Measurements from ENCODE around the gene CORO7.
A peak's percentile ranks its signal among the peaks of the same experiment; 100 is the strongest.

Gene CORO7

DNA sequence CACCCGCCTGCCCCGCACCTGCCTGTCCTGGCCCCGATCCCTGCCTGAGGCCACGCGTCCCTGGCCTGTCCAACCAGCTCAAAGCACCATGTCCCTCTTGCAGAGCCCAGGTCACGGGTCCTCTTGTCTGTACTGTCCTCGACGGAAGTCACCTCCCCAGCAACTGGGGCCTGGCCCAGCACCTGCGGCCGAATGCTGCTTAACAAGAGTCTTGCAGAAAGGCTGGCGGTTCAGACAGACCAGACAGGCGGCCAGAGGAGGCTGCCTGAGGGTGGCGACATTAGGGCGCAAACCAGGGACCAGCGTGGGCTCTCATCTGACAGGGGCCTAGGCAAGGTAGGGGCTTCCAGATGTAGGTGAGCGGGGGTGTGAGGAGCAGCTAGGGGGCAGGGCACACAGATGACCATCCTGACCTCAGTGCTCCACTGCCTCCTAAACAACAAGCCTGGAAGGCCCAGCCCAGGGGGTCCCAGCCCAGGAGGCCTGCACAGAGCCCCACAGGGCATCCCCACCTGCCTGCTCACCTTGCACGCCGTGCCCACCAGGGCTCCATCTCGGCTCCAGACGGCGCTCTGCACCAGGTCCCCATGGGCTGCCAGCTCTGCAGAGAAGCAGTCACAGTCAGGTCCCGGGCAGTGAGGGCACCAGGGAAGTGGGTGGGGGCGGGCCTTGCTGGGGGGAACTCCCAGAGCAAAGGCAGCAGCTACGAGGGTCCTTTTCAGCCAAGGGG lies 11.3 kb downstream of the CORO7 start:
- H4K20me1 ChIP-seq (ENCODE audit: control insufficient read depth, insufficient read depth, low read depth, low read length): peaks cover 6% of the 10 kb centered on the region
- no peaks in the 10 kb centered on the region for H3K4me1 ChIP-seq (ENCODE audit: control insufficient read depth, low read length)
- H3K36me3 ChIP-seq (ENCODE audit: control insufficient read depth, low read length): peaks cover 76% of the 10 kb centered on the region
- no peak overlapping the region for H3K4me3 ChIP-seq (ENCODE audit: low read length)
- H3K27ac ChIP-seq (ENCODE audit: low read depth, low read length): no peak overlapping the region
- H3K9me3 ChIP-seq (ENCODE audit: control insufficient read depth, insufficient read depth, low read length): no peaks in the 10 kb centered on the region
- no peaks in the 10 kb centered on the region for H3K27me3 ChIP-seq (ENCODE audit: control insufficient read depth, low read length)
- H3K79me2 ChIP-seq (ENCODE audit: control insufficient read depth, low read length): peaks cover 7% of the 10 kb centered on the region
- TF ChIP-seq, protein P1, sequence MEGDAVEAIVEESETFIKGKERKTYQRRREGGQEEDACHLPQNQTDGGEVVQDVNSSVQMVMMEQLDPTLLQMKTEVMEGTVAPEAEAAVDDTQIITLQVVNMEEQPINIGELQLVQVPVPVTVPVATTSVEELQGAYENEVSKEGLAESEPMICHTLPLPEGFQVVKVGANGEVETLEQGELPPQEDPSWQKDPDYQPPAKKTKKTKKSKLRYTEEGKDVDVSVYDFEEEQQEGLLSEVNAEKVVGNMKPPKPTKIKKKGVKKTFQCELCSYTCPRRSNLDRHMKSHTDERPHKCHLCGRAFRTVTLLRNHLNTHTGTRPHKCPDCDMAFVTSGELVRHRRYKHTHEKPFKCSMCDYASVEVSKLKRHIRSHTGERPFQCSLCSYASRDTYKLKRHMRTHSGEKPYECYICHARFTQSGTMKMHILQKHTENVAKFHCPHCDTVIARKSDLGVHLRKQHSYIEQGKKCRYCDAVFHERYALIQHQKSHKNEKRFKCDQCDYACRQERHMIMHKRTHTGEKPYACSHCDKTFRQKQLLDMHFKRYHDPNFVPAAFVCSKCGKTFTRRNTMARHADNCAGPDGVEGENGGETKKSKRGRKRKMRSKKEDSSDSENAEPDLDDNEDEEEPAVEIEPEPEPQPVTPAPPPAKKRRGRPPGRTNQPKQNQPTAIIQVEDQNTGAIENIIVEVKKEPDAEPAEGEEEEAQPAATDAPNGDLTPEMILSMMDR (IDR thresholded peaks at IDR 0.05; ENCODE audit: low read depth, low read length, poor library complexity, severe bottlenecking): no peak
- TF ChIP-seq EZH2phosphoT487 (IDR thresholded peaks at IDR 0.05; ENCODE audit: borderline replicate concordance, low read length): no peak
- H3F3A ChIP-seq (ENCODE audit: control insufficient read depth, insufficient read depth): no peaks in the 10 kb centered on the region
- H3K4me2 ChIP-seq (ENCODE audit: low read length): no peak overlapping the region
- H3K9me2 ChIP-seq (replicated peaks; ENCODE audit: control insufficient read depth, low read length): no peaks in the 10 kb centered on the region

DNA sequence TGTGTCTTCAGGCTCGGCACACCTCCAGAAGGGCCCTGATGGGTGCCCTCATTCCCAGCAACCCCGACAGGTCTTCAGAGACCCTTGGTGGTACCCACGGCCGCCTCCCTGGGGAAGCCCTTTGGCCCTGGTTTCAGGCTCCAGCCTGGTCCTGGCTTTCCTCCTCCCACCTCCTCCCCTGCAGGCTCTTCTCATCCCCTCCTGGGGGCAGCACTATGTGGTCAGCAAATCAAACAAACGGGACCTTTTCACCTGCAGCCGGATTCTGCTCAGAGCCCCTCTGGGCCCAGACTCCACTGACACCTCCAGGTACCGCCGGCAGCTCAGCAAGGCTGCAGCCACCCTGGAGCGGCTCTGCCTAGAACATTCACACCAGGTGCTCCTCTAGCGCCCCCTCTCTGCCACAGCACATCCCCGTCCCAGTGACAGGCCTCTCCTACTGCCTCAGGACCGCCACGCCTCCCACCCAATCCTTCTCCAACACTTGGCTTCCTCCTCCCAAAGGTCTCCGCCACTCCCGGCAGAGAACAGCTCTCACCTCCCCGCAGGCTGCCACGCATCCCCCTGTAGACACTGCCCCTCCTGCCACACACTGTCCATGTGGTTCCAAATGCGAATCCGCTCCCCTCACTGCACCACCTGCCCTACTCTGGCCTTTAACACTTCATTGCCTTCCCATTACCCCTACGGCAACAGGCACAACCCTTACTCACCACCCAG lies 12.0 kb downstream of the CORO7 start:
- Histone ChIP-seq H3K27me3 (ENCODE audit: control insufficient read depth, low read length) (no peaks in the 10 kb centered on the region), H3K9me3 (ENCODE audit: control insufficient read depth, insufficient read depth, low read length) (no peaks in the 10 kb centered on the region), H3K4me2 (ENCODE audit: low read length) (no peak overlapping the region), H3K36me3 (ENCODE audit: control insufficient read depth, low read length) (peaks cover 68% of the 10 kb centered on the region), H3K9me2 (replicated peaks; ENCODE audit: control insufficient read depth, low read length) (no peaks in the 10 kb centered on the region), H3K79me2 (ENCODE audit: control insufficient read depth, low read length) (peaks cover 3% of the 10 kb centered on the region), H3K27ac (ENCODE audit: low read depth, low read length) (no peak overlapping the region), H3K4me1 (ENCODE audit: control insufficient read depth, low read length) (no peaks in the 10 kb centered on the region), H3K4me3 (ENCODE audit: low read length) (no peak overlapping the region), H3F3A (ENCODE audit: control insufficient read depth, insufficient read depth) (no peaks in the 10 kb centered on the region), H4K20me1 (ENCODE audit: control insufficient read depth, insufficient read depth, low read depth, low read length) (peaks cover 6% of the 10 kb centered on the region)
- TF ChIP-seq, protein P1 (IDR thresholded peaks at IDR 0.05; ENCODE audit: low read depth, low read length, poor library complexity, severe bottlenecking): peak; percentile 100
- no peak for TF ChIP-seq EZH2phosphoT487 (IDR thresholded peaks at IDR 0.05; ENCODE audit: borderline replicate concordance, low read length)

DNA sequence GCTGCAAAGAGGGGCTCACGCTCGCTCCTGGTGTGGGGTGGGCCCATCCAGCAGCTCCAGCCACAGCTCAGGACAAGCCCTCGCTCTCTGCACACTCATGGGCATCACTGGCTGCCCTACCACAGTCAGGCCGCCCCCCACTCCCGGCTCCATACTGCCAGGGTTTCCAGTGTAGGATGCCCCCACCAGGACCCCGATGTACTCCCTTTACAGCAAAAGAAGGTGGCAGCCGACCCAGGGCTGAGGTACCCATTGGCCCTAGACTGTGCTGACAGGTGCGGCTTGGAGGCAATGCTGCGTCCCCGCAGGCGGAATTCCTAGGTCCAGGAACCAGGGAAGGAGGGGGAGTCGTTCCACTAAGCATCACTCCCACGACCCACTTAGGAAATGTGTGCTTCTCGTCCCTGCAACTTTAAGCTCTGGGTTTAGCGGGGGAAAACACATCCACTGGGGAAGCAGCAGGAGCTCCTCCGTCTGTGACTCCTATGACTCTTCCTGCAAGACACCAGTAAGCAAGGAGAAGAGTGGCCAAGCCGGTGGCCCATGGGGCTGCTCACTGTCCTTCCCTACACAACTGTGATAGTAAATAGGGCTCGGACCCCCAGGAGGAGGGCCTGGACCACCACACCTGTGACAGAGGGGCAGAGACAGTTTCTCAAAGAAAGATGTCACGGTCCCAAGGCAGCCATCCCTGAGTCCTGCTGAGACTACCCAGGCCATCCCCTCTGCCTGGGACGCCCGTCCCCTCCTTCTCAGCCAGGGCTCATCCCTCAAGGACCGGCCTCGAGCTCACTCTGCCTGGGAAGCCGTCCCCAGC lies 13.1 kb downstream of the CORO7 start:
- H4K20me1 ChIP-seq (ENCODE audit: control insufficient read depth, insufficient read depth, low read depth, low read length): peaks cover 6% of the 10 kb centered on the region
- no peak overlapping the region for H3K27ac ChIP-seq (ENCODE audit: low read depth, low read length)
- peaks cover 60% of the 10 kb centered on the region for H3K36me3 ChIP-seq (ENCODE audit: control insufficient read depth, low read length)

More for the DNA sequence above, 13.1 kb downstream of the CORO7 start:
- no peaks in the 10 kb centered on the region for H3F3A ChIP-seq (ENCODE audit: control insufficient read depth, insufficient read depth)
- no peaks in the 10 kb centered on the region for H3K9me2 ChIP-seq (replicated peaks; ENCODE audit: control insufficient read depth, low read length)
- H3K79me2 ChIP-seq (ENCODE audit: control insufficient read depth, low read length): no peaks in the 10 kb centered on the region
- H3K27me3 ChIP-seq (ENCODE audit: control insufficient read depth, low read length): no peaks in the 10 kb centered on the region
- no peaks in the 10 kb centered on the region for H3K9me3 ChIP-seq (ENCODE audit: control insufficient read depth, insufficient read depth, low read length)
- H3K4me2 ChIP-seq (ENCODE audit: low read length): no peak overlapping the region
- H3K4me3 ChIP-seq (ENCODE audit: low read length): no peak overlapping the region
- H3K4me1 ChIP-seq (ENCODE audit: control insufficient read depth, low read length): no peaks in the 10 kb centered on the region
- TF ChIP-seq, protein P1 (IDR thresholded peaks at IDR 0.05; ENCODE audit: low read depth, low read length, poor library complexity, severe bottlenecking): no peak
- no peak for TF ChIP-seq EZH2phosphoT487 (IDR thresholded peaks at IDR 0.05; ENCODE audit: borderline replicate concordance, low read length)

Measured in DOHH2 (cell line).